GM12878 (cell line): ENCODE measurements around the gene STK10.

ENCODE experiments used
- ASH2L ChIP-seq: fragments of 300-600, 200-600 bp; sonication (generic); IDR thresholded peaks from 2 replicates; pipeline ENCODE4 v1.6.1; 2017; ENCODE audit warnings: low read depth, mild to moderate bottlenecking, borderline replicate concordance
- ATF3 ChIP-seq: IDR thresholded peaks from 2 replicates; pipeline ENCODE4 v1.6.1; 2011; ENCODE audit warnings: low read depth, mild to moderate bottlenecking, low read length, moderate library complexity, borderline replicate concordance; ENCODE audit errors: extremely low read depth
- CTCF ChIP-seq, 3 experiments: IDR thresholded peaks in 2 of 3; conservative IDR thresholded peaks in 1 of 3; 2 replicates each; pipeline ENCODE4 v1.5.1; 2011; ENCODE audit warnings: low read depth in 3 of 3, low read length in 3 of 3, mild to moderate bottlenecking in 3 of 3, control low read depth in 2 of 3, moderate library complexity in 2 of 3, inconsistent platforms in 1 of 3, mixed read lengths in 1 of 3; ENCODE audit not compliant: control insufficient read depth in 2 of 3, insufficient read depth in 1 of 3; ENCODE audit errors: extremely low read depth in 1 of 3
- FOXK2 ChIP-seq: fragments of 450-650 bp; IDR thresholded peaks from 2 replicates; pipeline ENCODE4 v1.6.1; 2017; ENCODE audit warnings: mild to moderate bottlenecking, moderate library complexity
- GABPA ChIP-seq: IDR thresholded peaks from 2 replicates; pipeline ENCODE4 v1.6.1; 2014; ENCODE audit warnings: antibody characterized with exemption, low read depth, mild to moderate bottlenecking, inconsistent platforms
- SIN3A ChIP-seq: IDR thresholded peaks from 2 replicates; pipeline ENCODE4 v1.6.1; 2012; ENCODE audit warnings: low read depth, low read length, improper control_type of control experiment
- STAT3 ChIP-seq: IDR thresholded peaks from 2 replicates; pipeline ENCODE4 v1.6.1; 2011; ENCODE audit warnings: low read depth, low read length, improper control_type of control experiment
- SUZ12 ChIP-seq: fragments of 200-600 bp; sonication (generic); IDR thresholded peaks from one replicate; pipeline ENCODE4 v1.6.1; 2018; ENCODE audit warnings: antibody characterized with exemption, mild to moderate bottlenecking; ENCODE audit not compliant: unreplicated experiment
- TAF1 ChIP-seq: IDR thresholded peaks from 2 replicates; pipeline ENCODE4 v1.6.1; 2011; ENCODE audit warnings: mild to moderate bottlenecking, low read depth, low read length, borderline replicate concordance
- YY1 ChIP-seq: IDR thresholded peaks from 2 replicates; pipeline ENCODE4 v1.6.1; 2011; ENCODE audit warnings: low read depth, mild to moderate bottlenecking, low read length
- TF ChIP-seq, protein P1 (sequence below): IDR thresholded peaks from 2 replicates; pipeline ENCODE4 v1.6.1; 2011; ENCODE audit warnings: borderline replicate concordance, low read depth, mild to moderate bottlenecking, moderate library complexity, low read length; ENCODE audit not compliant: insufficient read depth, poor library complexity, severe bottlenecking

- TF ChIP-seq CTCF (IDR thresholded peaks at IDR 0.05 in 2 of 3, conservative IDR thresholded peaks at IDR 0.05 in 1 of 3; ENCODE audit: control insufficient read depth in 2 of 3, extremely low read depth in 1 of 3, insufficient read depth in 1 of 3, low read depth in 3 of 3, low read length in 3 of 3) = no peak
- TF ChIP-seq SUZ12 = no peak
- TF ChIP-seq FOXK2 = no peak
- no peak for TF ChIP-seq YY1
- TF ChIP-seq TAF1 = no peak
- no peak for TF ChIP-seq ASH2L
- TF ChIP-seq GABPA = no peak
- TF ChIP-seq, protein P1, sequence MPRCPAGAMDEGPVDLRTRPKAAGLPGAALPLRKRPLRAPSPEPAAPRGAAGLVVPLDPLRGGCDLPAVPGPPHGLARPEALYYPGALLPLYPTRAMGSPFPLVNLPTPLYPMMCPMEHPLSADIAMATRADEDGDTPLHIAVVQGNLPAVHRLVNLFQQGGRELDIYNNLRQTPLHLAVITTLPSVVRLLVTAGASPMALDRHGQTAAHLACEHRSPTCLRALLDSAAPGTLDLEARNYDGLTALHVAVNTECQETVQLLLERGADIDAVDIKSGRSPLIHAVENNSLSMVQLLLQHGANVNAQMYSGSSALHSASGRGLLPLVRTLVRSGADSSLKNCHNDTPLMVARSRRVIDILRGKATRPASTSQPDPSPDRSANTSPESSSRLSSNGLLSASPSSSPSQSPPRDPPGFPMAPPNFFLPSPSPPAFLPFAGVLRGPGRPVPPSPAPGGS = no peak
- TF ChIP-seq ATF3 = no peak
- no peak for TF ChIP-seq SIN3A
- no peak for TF ChIP-seq STAT3
Measured at GRCh38 chr5:172075656-172076055, 112.4 kb downstream of the STK10 start.
